ACC112 (cell line): Measurements from ENCODE around the gene SEC63.

Source experiments
- H2AFZ ChIP-seq: fragments of 200-600 bp; sonication (generic); one replicate; pipeline ENCODE4 v1.6.0; 2017; ENCODE audit warnings: antibody characterized with exemption, low read length; ENCODE audit not compliant: unreplicated experiment
- H3K27ac ChIP-seq: fragments of 200-600 bp; sonication (generic); 2 replicates; pipeline ENCODE4 v1.5.1; 2014; ENCODE audit warnings: low read depth, mild to moderate bottlenecking, antibody characterized with exemption, low read length, moderate library complexity
- H3K27me3 ChIP-seq: fragments of 200-600 bp; sonication (generic); 2 replicates; pipeline ENCODE4 v1.6.1; 2014; ENCODE audit warnings: mild to moderate bottlenecking, antibody characterized with exemption, low read length, moderate library complexity, mixed read lengths; ENCODE audit not compliant: insufficient read depth
- H3K36me3 ChIP-seq: fragments of 200-600 bp; sonication (generic); 2 replicates; pipeline ENCODE4 v1.6.1; 2016; ENCODE audit warnings: mild to moderate bottlenecking, antibody characterized with exemption, low read length, moderate library complexity, mixed read lengths; ENCODE audit not compliant: insufficient read depth
- H3K4me1 ChIP-seq: fragments of 200-600 bp; sonication (generic); one replicate; pipeline ENCODE4 v1.6.1; 2016; ENCODE audit warnings: low read length, mixed read lengths; ENCODE audit not compliant: insufficient read depth, unreplicated experiment, control insufficient read depth
- H3K4me3 ChIP-seq: fragments of 200-600 bp; sonication (generic); 2 replicates; pipeline ENCODE4 v1.5.1; 2014; ENCODE audit warnings: mild to moderate bottlenecking, low read depth, low read length
- H3K79me2 ChIP-seq: fragments of 200-600 bp; sonication (generic); one replicate; pipeline ENCODE4 v1.6.0; 2016; ENCODE audit warnings: low read length; ENCODE audit not compliant: control insufficient read depth, unreplicated experiment, insufficient read depth

Gene SEC63

DNA sequence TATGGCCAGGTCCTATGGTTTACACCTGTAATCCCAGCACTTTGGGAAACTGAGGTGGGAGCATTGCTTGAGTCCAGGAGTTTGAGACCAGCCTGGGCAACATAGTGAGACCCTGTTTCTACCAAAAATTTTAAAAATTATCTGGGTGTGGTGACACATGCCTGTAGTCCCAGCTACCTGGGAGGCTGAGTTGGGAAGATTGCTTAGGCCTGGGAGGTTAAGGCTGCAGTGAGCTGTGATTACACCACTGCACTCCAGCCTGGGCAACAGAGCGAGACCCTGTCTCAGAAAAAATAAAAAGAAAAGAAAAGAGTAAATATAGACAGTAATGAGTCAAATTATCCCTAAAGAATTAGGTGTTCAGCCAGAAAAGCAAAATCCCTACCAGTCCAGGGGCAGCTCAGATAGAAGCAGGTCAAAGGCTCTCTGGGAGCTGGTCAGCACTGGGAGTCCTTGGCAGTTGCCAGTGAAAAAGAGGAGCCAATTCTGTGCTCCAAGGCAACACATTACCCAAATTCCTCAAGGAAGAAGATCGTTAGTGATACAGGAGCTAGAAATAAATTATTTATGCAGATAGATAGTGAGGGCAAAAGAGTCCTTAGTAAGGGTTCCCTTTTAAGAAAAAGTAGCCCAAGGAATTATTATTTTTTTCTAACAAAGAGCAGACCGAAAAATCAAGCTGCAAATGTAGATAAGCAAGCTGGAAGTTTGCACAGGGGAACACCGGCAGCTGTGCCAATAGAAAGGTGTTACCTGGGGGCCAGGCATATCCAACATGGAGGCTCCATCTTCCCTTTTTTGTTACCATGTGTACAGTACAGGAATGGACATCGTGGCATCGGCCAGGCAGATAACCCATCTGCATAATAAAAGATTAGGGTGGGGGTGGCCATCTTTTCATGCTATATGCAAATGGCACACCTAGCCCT is 31.4 kb upstream of the SEC63 start:
- Histone ChIP-seq H3K79me2 (no peaks in the 10 kb centered on the region), H2AFZ (no peak overlapping the region), H3K27ac (no peak overlapping the region), H3K4me3 (no peak overlapping the region), H3K27me3 (no peaks in the 10 kb centered on the region), H3K4me1 (no peaks in the 10 kb centered on the region), H3K36me3 (no peaks in the 10 kb centered on the region)

DNA sequence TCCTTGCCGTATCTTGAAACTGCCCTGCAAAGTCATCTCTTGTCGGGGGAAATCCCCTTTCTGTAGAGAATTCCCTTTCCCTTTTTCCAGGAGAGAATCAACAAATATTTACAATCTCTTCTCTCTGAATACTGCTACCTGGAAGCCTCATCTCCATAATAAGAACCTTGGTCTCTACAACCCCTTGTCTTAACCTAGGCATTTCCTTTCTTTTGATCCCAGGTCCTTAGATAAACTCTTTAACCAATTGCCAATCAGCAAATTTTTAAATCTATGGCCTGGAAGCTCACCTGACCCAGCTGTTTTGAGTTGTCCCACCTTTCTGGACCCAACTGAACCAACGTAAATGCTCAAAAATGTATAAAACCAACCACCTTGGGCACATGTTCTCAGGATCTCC is 30.6 kb upstream of the SEC63 start:
- Histone ChIP-seq H3K27me3 (no peaks in the 10 kb centered on the region), H3K4me1 (no peaks in the 10 kb centered on the region), H3K27ac (no peak overlapping the region), H3K79me2 (no peaks in the 10 kb centered on the region), H2AFZ (no peak overlapping the region), H3K36me3 (no peaks in the 10 kb centered on the region), H3K4me3 (no peak overlapping the region)

DNA sequence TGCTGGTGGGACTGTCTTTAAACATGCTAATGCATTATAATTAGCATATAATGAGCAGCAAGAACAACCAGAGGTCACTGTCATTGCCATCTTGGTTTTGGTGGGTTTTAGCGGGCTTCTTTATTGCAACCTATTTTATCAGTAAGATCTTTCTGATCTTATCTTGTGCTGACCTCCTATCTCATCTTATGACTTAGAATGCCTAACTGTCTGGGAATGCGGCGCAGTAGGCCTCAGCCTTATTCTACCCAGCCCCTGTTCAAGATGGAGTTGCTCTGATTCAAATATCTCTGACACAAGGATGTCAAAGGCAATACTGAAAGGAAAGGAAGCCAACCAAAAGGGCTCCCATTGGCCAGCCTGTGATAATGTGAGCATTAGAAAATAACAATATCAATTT is 29.8 kb upstream of the SEC63 start:
- no peak overlapping the region for H2AFZ ChIP-seq
- no peaks in the 10 kb centered on the region for H3K79me2 ChIP-seq
- H3K27me3 ChIP-seq: no peaks in the 10 kb centered on the region
- no peak overlapping the region for H3K4me3 ChIP-seq
- H3K4me1 ChIP-seq: no peaks in the 10 kb centered on the region
- no peak overlapping the region for H3K27ac ChIP-seq
- H3K36me3 ChIP-seq: no peaks in the 10 kb centered on the region

- no peak overlapping the region for H2AFZ ChIP-seq
- no peaks in the 10 kb centered on the region for H3K79me2 ChIP-seq
- H3K27me3 ChIP-seq: no peaks in the 10 kb centered on the region; the same call in 1 of the 2 replicates
- no peaks in the 10 kb centered on the region for H3K36me3 ChIP-seq
- H3K4me1 ChIP-seq: no peaks in the 10 kb centered on the region
- no peak overlapping the region for H3K27ac ChIP-seq
- no peak overlapping the region for H3K4me3 ChIP-seq
These were observed 27.7 kb upstream of the SEC63 start for GRCh38 chr6:107985701-107986100.

- H3K79me2 ChIP-seq: no peaks in the 10 kb centered on the region
- no peaks in the 10 kb centered on the region for H3K4me1 ChIP-seq
- H3K27me3 ChIP-seq: no peaks in the 10 kb centered on the region; the same call in 1 of the 2 replicates
- H3K4me3 ChIP-seq: no peak overlapping the region
- no peak overlapping the region for H2AFZ ChIP-seq
- no peaks in the 10 kb centered on the region for H3K36me3 ChIP-seq
- no peak overlapping the region for H3K27ac ChIP-seq
These were observed 25.8 kb upstream of the SEC63 start for GRCh38 chr6:107983811-107984210.

DNA sequence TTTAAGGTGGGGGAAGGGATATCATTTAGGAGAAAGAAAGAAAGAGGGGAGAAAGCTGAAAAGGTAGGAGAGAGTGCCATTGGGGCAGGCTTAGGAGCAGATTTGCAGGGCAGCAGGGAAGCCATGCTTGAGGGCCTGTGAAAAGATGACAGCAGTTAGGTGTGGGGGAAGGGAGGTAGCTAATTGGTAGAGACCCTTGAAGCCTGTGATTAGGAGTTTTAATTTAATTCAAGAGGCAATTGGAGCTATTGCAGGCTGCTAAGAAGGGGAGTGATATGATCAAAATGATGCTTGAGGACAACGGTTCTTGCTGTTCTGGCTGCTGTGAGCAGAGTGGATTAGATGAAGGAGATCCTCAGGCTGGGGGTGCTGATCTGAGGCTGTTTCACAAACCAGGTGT is 24.5 kb upstream of the SEC63 start:
- Histone ChIP-seq H3K27me3 (no peaks in the 10 kb centered on the region; the same call in 1 of the 2 replicates), H3K4me3 (no peak overlapping the region), H3K4me1 (no peaks in the 10 kb centered on the region), H3K79me2 (no peaks in the 10 kb centered on the region), H2AFZ (no peak overlapping the region), H3K27ac (no peak overlapping the region), H3K36me3 (no peaks in the 10 kb centered on the region)

DNA sequence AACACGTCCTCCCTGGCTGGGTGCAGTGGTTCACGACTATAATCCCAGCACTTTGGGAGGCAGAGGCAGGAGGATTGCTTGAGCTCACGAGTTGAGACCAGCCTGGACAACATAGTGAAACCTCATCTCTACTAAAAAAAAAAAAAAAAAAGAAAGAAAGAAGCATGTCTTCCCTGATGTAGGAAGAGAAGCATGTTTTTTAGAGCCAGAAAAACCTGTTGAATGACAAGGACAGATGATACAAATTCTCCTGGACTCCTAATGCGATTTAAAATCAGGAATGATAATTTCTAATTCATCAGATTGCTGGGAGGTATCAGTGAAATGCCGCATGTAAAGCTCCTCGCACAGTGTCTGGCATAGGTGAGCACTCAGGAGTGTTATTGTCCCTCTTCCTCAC is 23.7 kb upstream of the SEC63 start:
- Histone ChIP-seq H3K27ac (no peak overlapping the region), H3K79me2 (no peaks in the 10 kb centered on the region), H3K4me1 (no peaks in the 10 kb centered on the region), H3K36me3 (no peaks in the 10 kb centered on the region), H3K27me3 (no peaks in the 10 kb centered on the region; the same call in 1 of the 2 replicates), H2AFZ (no peak overlapping the region), H3K4me3 (no peak overlapping the region)

GRCh38 chr6:107977283-107977682 is 19.3 kb upstream of the SEC63 start:
- no peaks in the 10 kb centered on the region for H3K4me1 ChIP-seq
- H3K79me2 ChIP-seq: no peaks in the 10 kb centered on the region
- no peak overlapping the region for H2AFZ ChIP-seq
- H3K27ac ChIP-seq: no peak overlapping the region
- no peaks in the 10 kb centered on the region for H3K27me3 ChIP-seq
- H3K4me3 ChIP-seq: no peak overlapping the region
- no peaks in the 10 kb centered on the region for H3K36me3 ChIP-seq

DNA sequence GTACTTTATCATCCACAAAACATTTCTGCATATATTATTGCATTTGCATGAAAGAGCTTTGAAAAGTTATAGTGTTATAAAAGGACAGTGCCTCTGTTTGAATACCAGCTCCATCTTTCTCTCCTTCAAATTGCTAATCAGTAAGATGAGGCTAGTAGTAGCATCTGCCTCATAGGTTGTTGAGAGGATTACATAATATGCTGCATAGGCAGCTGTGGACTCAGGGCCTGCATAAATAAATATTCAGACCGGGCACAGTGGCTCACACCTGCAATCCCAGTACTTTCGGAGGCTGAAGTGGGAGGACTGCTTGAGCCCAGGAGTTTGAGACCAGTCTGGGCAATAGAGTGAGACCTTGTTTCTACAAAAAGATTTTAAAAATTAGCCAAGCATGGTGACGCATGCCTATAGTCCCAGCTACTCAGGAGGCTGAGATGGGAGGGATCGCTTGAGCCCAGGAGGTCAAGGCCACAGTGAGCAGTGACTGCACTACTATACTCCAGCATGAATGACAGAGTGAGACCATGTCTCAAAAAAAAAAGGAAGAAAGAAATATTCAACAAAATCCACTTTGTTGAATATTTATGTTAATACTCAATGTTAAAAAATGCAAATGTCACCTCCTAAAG is 18.3 kb upstream of the SEC63 start:
- Histone ChIP-seq H2AFZ (no peak overlapping the region), H3K4me1 (no peaks in the 10 kb centered on the region), H3K36me3 (no peaks in the 10 kb centered on the region), H3K79me2 (no peaks in the 10 kb centered on the region), H3K27ac (no peak overlapping the region), H3K4me3 (no peak overlapping the region), H3K27me3 (no peaks in the 10 kb centered on the region)

DNA sequence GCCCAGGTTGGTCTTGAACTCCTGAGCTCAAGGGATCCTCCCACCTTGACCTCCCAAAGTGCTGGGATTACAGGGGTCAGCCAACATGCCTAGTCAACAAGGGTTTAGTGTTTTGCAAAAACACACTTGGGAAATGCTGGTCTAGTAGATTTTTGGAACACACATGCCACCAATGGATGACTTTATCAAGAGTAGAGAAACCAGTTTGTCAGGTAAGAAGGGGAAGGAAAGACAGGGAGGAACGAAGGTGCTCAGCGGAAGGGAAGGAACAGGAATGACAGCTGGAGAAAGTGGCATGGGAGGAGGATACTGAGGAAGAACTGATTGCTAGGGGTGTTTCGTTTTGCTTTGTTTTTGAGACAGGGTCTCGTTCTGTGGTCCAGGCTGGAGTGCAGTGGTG is 15.6 kb upstream of the SEC63 start:
- Histone ChIP-seq H3K36me3 (no peaks in the 10 kb centered on the region), H3K4me1 (no peaks in the 10 kb centered on the region), H2AFZ (no peak overlapping the region), H3K27me3 (no peaks in the 10 kb centered on the region), H3K27ac (no peak overlapping the region), H3K79me2 (no peaks in the 10 kb centered on the region), H3K4me3 (no peak overlapping the region)
